Heart right ventricle (tissue), 16 donors: ENCODE data around the gene HSPB6. TPM values are rescaled to one million over a fixed set of nuclear protein-coding genes. Genes with fewer than 3 reads are reported as not detected.
"Not testable (repeated sequence)": the region's sequence is repeated elsewhere in the genome, so short reads cannot be mapped to it uniquely, and the experiment has no call there.

ENCODE experiments used
- ATAC-seq, 8 donors: fragments of 200-7000 bp; cut with Tn5 transposase; one replicate each; pipeline ENCODE4 v1.9.1; 2020; ENCODE audit warnings: mild to moderate bottlenecking in 8 of 8, moderate library complexity in 8 of 8, moderate number of reproducible peaks in 1 of 8
- DNase-seq, 2 donors: peaks; one replicate each; pipeline ENCODE4 v3.0.0-alpha.2; 2020
- H3K27ac ChIP-seq, 10 donors: fragments of 200-600 bp; sonication (generic) in 2 of 10; one replicate each; pipeline versions ENCODE4 v1.5.0 to v1.8.0; 2020 to 2022; ENCODE audit warnings: mild to moderate bottlenecking in 3 of 10
- H3K27me3 ChIP-seq, 7 donors: fragments of 200-600 bp; one replicate each; pipeline ENCODE4 v1.8.0; 2021 to 2022; ENCODE audit warnings: mild to moderate bottlenecking in 2 of 7
- H3K36me3 ChIP-seq, 9 donors: fragments of 200-600 bp; sonication (generic) in 1 of 9; one replicate each; pipeline versions ENCODE4 v1.5.0 to v1.8.0; 2020 to 2022; ENCODE audit warnings: mild to moderate bottlenecking in 2 of 9
- H3K4me1 ChIP-seq, 9 donors: fragments of 200-600 bp; sonication (generic) in 1 of 9; one replicate each; pipeline versions ENCODE4 v1.5.0 to v1.8.0; 2020 to 2022; ENCODE audit warnings: mild to moderate bottlenecking in 4 of 9
- H3K4me3 ChIP-seq, 10 donors: fragments of 200-600 bp; sonication (generic) in 2 of 10; one replicate each; pipeline versions ENCODE4 v1.5.0 to v1.8.0; 2020 to 2022; ENCODE audit warnings: mild to moderate bottlenecking in 7 of 10, moderate library complexity in 2 of 10
- H3K9me3 ChIP-seq, 11 donors: fragments of 200-600 bp in 10 of 11; sonication (generic) in 2 of 11; one replicate each; pipeline versions ENCODE4 v1.5.0 to v1.8.0; 2013 to 2022; ENCODE audit warnings: mild to moderate bottlenecking in 2 of 11, control low read depth in 1 of 11, moderate library complexity in 1 of 11
- WGBS, 2 donors: extraction: QIAGEN DNeasy Blood & Tissue Kit; methylation state at CpG; one replicate each; pipeline ENCODE4 v1.1.7; 2013; ENCODE audit warnings: inconsistent platforms in 1 of 2; 5-methylcytosine and 5-hydroxymethylcytosine counted together
- intact Hi-C, 10 donors: fragments of 100-400 bp; cut with DNase I; formaldehyde crosslinking; loops; one replicate each; pipeline versions ENCODE4 v1.11.1 to v1.14.2; 2022
- polyA plus RNA-seq, 2 donors: library from polyadenylated mRNA; stranded (reverse); fragments of 200-250 nt; gene quantifications; one replicate each; pipeline ENCODE4 v1.2.3, GENCODE V29; 2013
- total RNA-seq, 10 donors: library from RNA; stranded (reverse); fragmentation: NEBNext Ultra II Directional in 3 of 10; extraction: Animal tissue kit (Norgen Biotek cat#: 25700) in 3 of 10; gene quantifications; one replicate each; pipeline versions ENCODE4 v1.2.1 to v1.2.4, GENCODE V29; 2021 to 2023
- TF ChIP-seq, protein P1 (sequence below), 9 donors: fragments of 200-600 bp; sonication (generic) in 2 of 9; IDR thresholded peaks; one replicate each; pipeline versions ENCODE4 v1.5.0 to v1.8.0; 2021 to 2022; ENCODE audit warnings: antibody characterized with exemption in 9 of 9, mild to moderate bottlenecking in 5 of 9, moderate library complexity in 1 of 9
- donor health status: Arrhythmogenic right ventricular cardiomyopathy.
- donor health status: ischemic (EF 13 %, LVEDD 7.1; RV severe dilation, severe dysfunction).
- donor health status: healthy with polysubstance abuse.
- donor health status: DM: no; HTN: yes; CAD: no.
- donor health status: DM: no; HTN: no; CAD: no.
- donor health status: ischemic (EF 25% LVEDD 6.9; RV normal size, moderate dysfunction).
- donor health status: ischemic (EF 25% LVEDD 5.7; RV mildly dilated, moderate dysfunction).
- donor health status: healthy.
- donor health status: DM: yes; HTN: yes; CAD: no.
- donor health status: Ischemic cardiomyopathy.
- donor health status: ischemic (EF 35%, LVEDD 5.7; RV mildly dilated, moderate dysfunction).
- donor health status: nonischemic (EF 11% LVEDD 7.7; RV severe dilation, severe dysfunction).
- donor health status: DM: yes; HTN: yes; CAD: no.
- donor health status: PGD.
- donor health status: ischemic (EF 29% LVEDD 5.4; RV normal size, mild dysfunction).
- donor health status: nonischemic (EF 23%, LVEDD 6.1; RV moderate dilation, normal function).

Gene HSPB6
- total and polyA plus RNA-seq, 12 donors: 387 to 1,269 (median 981) TPM

DNA sequence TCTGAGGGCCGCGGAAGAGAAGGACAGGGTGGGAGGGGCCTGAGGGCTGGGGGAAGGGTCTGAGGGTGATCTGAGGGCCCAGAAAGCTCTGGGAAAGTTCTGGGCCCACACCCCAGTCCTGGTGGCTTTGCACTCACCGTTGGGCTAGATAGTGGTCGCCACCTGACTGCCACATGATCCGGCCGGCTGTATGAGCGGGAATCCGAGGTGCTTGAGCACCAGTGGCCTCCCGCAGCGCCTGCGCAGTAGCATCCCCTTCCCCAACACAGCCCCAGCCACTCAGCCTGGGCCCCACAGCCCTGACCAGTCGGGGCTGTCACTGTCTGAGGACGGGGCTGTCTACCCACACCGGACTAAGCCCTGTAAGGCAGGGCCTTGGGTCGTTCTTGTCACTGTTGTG is 40.8 kb upstream of the HSPB6 start:
- Histone ChIP-seq H3K27me3 (peaks cover 0 to 60% (median 48%) of the 10 kb centered on the region in 7 donors), H3K4me1 (peaks cover 0 to 4% (median 0%) of the 10 kb centered on the region in 9 donors), H3K9me3 (no peaks in the 10 kb centered on the region), H3K36me3 (no peaks in the 10 kb centered on the region), H3K4me3 (peak overlapping the region in 1 of 10 donors; percentile 9), H3K27ac (no peak overlapping the region)
- no peak for DNase-seq
- intact Hi-C loops: loop anchor here in 1 of 10 donors (2.0 kb wide), 1 partner anchor 69 kb away; no protein-coding TSS in a partner anchor
- TF ChIP-seq, protein P1, sequence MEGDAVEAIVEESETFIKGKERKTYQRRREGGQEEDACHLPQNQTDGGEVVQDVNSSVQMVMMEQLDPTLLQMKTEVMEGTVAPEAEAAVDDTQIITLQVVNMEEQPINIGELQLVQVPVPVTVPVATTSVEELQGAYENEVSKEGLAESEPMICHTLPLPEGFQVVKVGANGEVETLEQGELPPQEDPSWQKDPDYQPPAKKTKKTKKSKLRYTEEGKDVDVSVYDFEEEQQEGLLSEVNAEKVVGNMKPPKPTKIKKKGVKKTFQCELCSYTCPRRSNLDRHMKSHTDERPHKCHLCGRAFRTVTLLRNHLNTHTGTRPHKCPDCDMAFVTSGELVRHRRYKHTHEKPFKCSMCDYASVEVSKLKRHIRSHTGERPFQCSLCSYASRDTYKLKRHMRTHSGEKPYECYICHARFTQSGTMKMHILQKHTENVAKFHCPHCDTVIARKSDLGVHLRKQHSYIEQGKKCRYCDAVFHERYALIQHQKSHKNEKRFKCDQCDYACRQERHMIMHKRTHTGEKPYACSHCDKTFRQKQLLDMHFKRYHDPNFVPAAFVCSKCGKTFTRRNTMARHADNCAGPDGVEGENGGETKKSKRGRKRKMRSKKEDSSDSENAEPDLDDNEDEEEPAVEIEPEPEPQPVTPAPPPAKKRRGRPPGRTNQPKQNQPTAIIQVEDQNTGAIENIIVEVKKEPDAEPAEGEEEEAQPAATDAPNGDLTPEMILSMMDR (IDR thresholded peaks at IDR 0.05): no peak
- 6 to 8% methylated on average over 15 of the region's 15 CpGs for WGBS, 2 donors
- ATAC-seq: no peak

DNA sequence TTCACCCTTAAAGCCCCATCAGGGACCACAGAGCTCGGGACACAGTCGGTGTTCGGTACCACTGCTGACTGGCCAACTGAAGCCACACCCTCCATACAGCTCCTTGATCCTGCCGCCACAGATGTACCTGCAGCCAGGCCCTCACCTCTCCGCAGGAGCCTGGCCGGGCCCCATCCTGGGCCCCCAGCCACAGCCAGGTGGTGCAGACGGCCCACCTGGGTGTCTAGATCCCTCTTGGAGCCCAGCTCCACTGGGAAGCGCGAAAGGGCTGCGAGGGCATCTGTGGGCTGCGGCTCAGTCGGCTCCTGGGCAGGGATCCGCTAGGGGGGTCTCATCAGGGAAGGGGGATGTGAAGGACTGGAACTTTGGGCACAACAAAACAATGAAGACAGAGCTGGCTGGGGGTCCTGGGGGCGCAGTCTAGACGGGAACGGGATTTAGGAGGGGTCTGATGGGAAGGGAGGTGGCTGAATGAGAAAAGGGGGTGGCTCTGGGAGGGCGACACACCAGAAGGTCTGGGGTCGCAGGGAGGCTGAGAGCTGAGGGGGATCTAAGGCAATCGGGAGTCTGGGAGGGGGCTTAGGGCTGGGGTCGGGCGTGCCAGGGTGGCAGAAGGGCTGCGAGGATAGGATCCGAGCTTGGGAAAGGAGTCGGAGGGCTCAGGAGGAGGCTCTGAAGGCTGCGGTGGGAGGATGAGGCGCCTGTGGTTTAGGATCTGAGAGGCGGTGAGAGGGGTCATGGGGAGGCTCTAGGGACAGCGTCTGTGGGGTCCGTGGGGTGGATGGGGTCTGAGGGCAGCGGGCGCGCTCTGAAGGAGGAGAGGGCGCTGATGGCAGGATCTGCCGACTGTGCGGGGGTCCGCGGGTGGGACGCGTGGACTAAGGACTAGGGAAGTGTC is 40.1 kb upstream of the HSPB6 start:
- 11 to 13% methylated on average over 39 of the region's 39 CpGs for WGBS, 2 donors
- no peak overlapping the region for H3K4me3 ChIP-seq
- H3K4me1 ChIP-seq: peaks cover 0 to 4% (median 0%) of the 10 kb centered on the region in 9 donors
- H3K27ac ChIP-seq: no peak overlapping the region
- intact Hi-C loops: loop anchor here in 1 of 10 donors (2.0 kb wide), 1 partner anchor 68 kb away; no protein-coding TSS in a partner anchor
- no peaks in the 10 kb centered on the region for H3K9me3 ChIP-seq
- H3K36me3 ChIP-seq: no peaks in the 10 kb centered on the region
- DNase-seq (no peak), ATAC-seq (no peak)
- TF ChIP-seq, protein P1 (IDR thresholded peaks at IDR 0.05): no peak
- H3K27me3 ChIP-seq: peaks cover 0 to 56% (median 48%) of the 10 kb centered on the region in 7 donors

DNA sequence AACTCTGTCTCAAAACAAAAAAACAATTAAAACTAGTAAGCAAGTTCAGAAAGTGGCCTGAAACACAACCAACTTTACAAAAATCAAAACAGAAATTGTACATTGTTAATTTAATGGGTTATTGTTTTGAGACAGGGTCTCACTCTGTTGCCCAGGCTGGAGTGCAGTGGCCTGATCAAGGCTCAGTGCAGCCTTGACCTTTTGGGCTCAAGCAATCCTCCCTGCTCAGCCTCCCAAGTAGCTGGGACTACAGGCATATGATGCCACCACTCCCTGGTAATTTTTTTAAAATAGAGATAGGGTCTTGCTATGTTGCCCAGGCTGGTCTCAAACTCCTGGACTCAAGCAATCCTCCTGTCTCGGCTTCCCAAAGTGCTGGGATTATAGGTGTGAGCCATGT is 38.7 kb upstream of the HSPB6 start:
- DNase-seq, H3K4me1 ChIP-seq, H3K4me3 ChIP-seq, intact Hi-C loops, H3K27ac ChIP-seq, H3K9me3 ChIP-seq, H3K36me3 ChIP-seq, ATAC-seq: not testable (repeated sequence)
- H3K27me3 ChIP-seq: peaks cover 0 to 50% (median 46%) of the 10 kb centered on the region in 7 donors
- 83 to 86% methylated on average over 1 of the region's 1 CpG for WGBS, 2 donors

DNA sequence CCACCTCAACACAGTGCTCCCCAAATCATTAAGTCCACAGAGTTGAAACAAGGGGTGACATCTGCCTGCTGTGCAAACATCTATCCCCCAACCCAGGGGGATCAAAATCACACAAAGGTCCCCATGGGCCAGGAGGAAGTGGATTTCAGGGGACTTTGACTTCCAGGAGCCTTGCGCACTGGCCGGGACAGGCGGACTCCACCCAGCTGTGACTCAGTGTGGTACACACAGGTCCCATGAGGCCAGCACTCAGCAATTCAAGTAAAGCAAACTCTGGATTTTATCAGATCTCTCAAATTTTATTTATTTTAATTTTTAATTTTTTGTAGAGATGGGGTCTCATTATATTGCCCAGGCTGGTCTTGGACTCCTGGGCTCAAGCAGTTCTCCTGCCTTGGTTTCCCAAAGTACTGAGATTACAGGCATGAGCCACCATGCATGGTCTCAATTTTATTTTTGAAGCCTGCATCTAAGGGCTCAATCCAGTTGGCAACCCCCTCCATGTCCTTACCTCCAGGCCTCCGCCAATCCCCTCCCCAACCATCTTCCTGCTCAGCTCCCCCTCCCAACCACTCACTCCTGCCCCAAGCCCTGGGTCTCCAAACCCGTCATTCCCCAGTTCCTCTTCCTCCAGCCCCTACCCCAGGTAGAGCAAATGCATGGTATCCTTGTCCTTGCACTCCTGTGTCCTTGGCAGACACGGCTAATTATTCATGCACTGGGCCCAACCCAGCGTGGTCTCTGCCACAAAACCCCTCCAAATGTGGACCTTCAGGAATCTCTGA is 36.7 kb upstream of the HSPB6 start:
- 72 to 74% methylated on average over 7 of the region's 7 CpGs for WGBS, 2 donors
- peaks cover 0 to 35% (median 30%) of the 10 kb centered on the region in 7 donors for H3K27me3 ChIP-seq
- TF ChIP-seq, protein P1 (IDR thresholded peaks at IDR 0.05): no peak

More for the DNA sequence above, 36.7 kb upstream of the HSPB6 start:
- Histone ChIP-seq H3K4me1 (peaks cover 0 to 4% (median 0%) of the 10 kb centered on the region in 9 donors), H3K4me3 (no peak overlapping the region), H3K9me3 (no peaks in the 10 kb centered on the region), H3K27ac (no peak overlapping the region), H3K36me3 (no peaks in the 10 kb centered on the region)
- ATAC-seq (no peak), DNase-seq (no peak)
- intact Hi-C loops: no loop called here
